GM23338 (cell line): ENCODE results near the gene NOTCH1. TPM values are rescaled to one million over a fixed set of nuclear protein-coding genes. Genes with fewer than 3 reads are reported as not detected.

Experiments used
- ATAC-seq: fragments of 200-7000 bp; cut with Tn5 transposase; 3 replicates; pipeline ENCODE4 v1.9.1; 2020
- DNase-seq: peaks from one replicate; pipeline ENCODE4 v3.0.0-alpha.2; 2015; ENCODE audit warnings: low spot score
- H2AFZ ChIP-seq: fragments of 200-600 bp; sonication (generic); 2 replicates; pipeline ENCODE4 v1.8.0; 2016; ENCODE audit warnings: antibody characterized with exemption, mild to moderate bottlenecking, moderate library complexity
- H3F3A ChIP-seq: fragments of 200-600 bp; sonication (generic); replicated peaks from 2 replicates; pipeline ENCODE4 v1.8.0; 2017; ENCODE audit warnings: antibody characterized with exemption, mixed run types, low read depth
- H3K27ac ChIP-seq: fragments of 200-600 bp; sonication (generic); 2 replicates; pipeline ENCODE4 v1.6.1; 2016; ENCODE audit warnings: low read depth
- H3K27me3 ChIP-seq: fragments of 200-600 bp; sonication (generic); 2 replicates; pipeline ENCODE4 v1.8.0; 2016; ENCODE audit warnings: mild to moderate bottlenecking, mixed run types, moderate library complexity; ENCODE audit not compliant: insufficient read depth
- H3K36me3 ChIP-seq: fragments of 200-600 bp; sonication (generic); 2 replicates; pipeline ENCODE4 v1.8.0; 2016; ENCODE audit warnings: mild to moderate bottlenecking; ENCODE audit not compliant: insufficient read depth
- H3K4me1 ChIP-seq: fragments of 200-600 bp; sonication (generic); 2 replicates; pipeline ENCODE4 v1.8.0; 2016; ENCODE audit warnings: mild to moderate bottlenecking, moderate library complexity; ENCODE audit not compliant: insufficient read depth
- H3K4me2 ChIP-seq: fragments of 200-600 bp; sonication (generic); 2 replicates; pipeline ENCODE4 v1.7.1; 2017; ENCODE audit warnings: mixed run types
- H3K4me3 ChIP-seq: fragments of 200-600 bp; sonication (generic); 2 replicates; pipeline ENCODE4 v1.6.1; 2016; ENCODE audit warnings: mixed run types
- H3K79me2 ChIP-seq: fragments of 200-600 bp; sonication (generic); replicated peaks from 2 replicates; pipeline ENCODE4 v1.8.0; 2017; ENCODE audit warnings: mild to moderate bottlenecking; ENCODE audit not compliant: insufficient read depth
- H3K9me2 ChIP-seq: fragments of 200-600 bp; sonication (generic); 2 replicates; pipeline ENCODE4 v1.8.0; 2017; ENCODE audit not compliant: insufficient read depth
- H4K20me1 ChIP-seq: fragments of 200-600 bp; sonication (generic); replicated peaks from 2 replicates; pipeline ENCODE4 v1.8.0; 2017; ENCODE audit warnings: mild to moderate bottlenecking; ENCODE audit not compliant: insufficient read depth
- H3K27ac Mint-ChIP-seq: 2 replicates; pipeline ENCODE4 v1.8.0; 2020; ENCODE audit warnings: inconsistent platforms, mild to moderate bottlenecking, moderate library complexity, mixed read lengths
- H3K27me3 Mint-ChIP-seq: 3 replicates; pipeline ENCODE4 v1.8.0; 2022; ENCODE audit warnings: low read depth, mild to moderate bottlenecking, moderate library complexity, mixed read lengths, inconsistent platforms; ENCODE audit not compliant: insufficient read depth, poor library complexity
- H3K36me3 Mint-ChIP-seq: 3 replicates; pipeline ENCODE4 v1.8.0; 2021; ENCODE audit warnings: low read depth, mild to moderate bottlenecking, inconsistent platforms, moderate library complexity, mixed read lengths
- H3K4me1 Mint-ChIP-seq: 3 replicates; pipeline ENCODE4 v1.8.0; 2020; ENCODE audit warnings: mild to moderate bottlenecking, inconsistent platforms, mixed read lengths
- H3K4me3 Mint-ChIP-seq: 3 replicates; pipeline ENCODE4 v1.8.0; 2021; ENCODE audit warnings: moderate library complexity, mild to moderate bottlenecking, inconsistent platforms, mixed read lengths
- H3K9me3 Mint-ChIP-seq: 3 replicates; pipeline ENCODE4 v1.8.0; 2020; ENCODE audit warnings: moderate library complexity, mild to moderate bottlenecking, inconsistent platforms, mixed read lengths
- CREB1 ChIP-seq: fragments of 250-450 bp; sonication (Bioruptor Pico); IDR thresholded peaks from 2 replicates; pipeline ENCODE4 v1.5.0; 2020; ENCODE audit warnings: low read depth, mild to moderate bottlenecking, moderate library complexity
- EZH2 ChIP-seq: fragments of 200-600 bp; sonication (generic); IDR thresholded peaks from one replicate; pipeline ENCODE4 v1.8.0; 2017; ENCODE audit warnings: antibody characterized with exemption, mild to moderate bottlenecking, low read depth; ENCODE audit not compliant: unreplicated experiment
- EZH2phosphoT487 ChIP-seq: fragments of 200-600 bp; sonication (generic); IDR thresholded peaks from one replicate; pipeline ENCODE4 v1.8.1; 2018; ENCODE audit warnings: antibody characterized with exemption; ENCODE audit not compliant: unreplicated experiment
- JUNB ChIP-seq: IDR thresholded peaks from one replicate; pipeline ENCODE4 v1.6.1; 2016; ENCODE audit warnings: antibody characterized with exemption; ENCODE audit not compliant: unreplicated experiment
- NANOG ChIP-seq: IDR thresholded peaks from 2 replicates; pipeline ENCODE4 v1.6.1; 2016; ENCODE audit warnings: antibody characterized with exemption, borderline replicate concordance
- POLR2AphosphoS5 ChIP-seq: IDR thresholded peaks from 2 replicates; pipeline ENCODE4 v1.6.1; 2016; ENCODE audit warnings: antibody characterized with exemption, low read depth
- STAT1 ChIP-seq: IDR thresholded peaks from one replicate; pipeline ENCODE4 v1.6.1; 2016; ENCODE audit warnings: antibody characterized with exemption; ENCODE audit not compliant: unreplicated experiment
- ZNF114 ChIP-seq: fragments of 250-450 bp; sonication (Bioruptor Pico); IDR thresholded peaks from 2 replicates; pipeline ENCODE4 v1.5.0; 2020; ENCODE audit warnings: mild to moderate bottlenecking, moderate library complexity
- ZNF331 ChIP-seq: fragments of 250-450 bp; sonication (Bioruptor Pico); IDR thresholded peaks from 2 replicates; pipeline ENCODE4 v1.5.0; 2020; ENCODE audit warnings: low read depth, mild to moderate bottlenecking, moderate library complexity
- polyA plus RNA-seq: library from polyadenylated mRNA; unstranded; fragments of >200 nt; fragmentation: Nextera tagmentation; extraction: Ambion mirVana; gene quantifications from 2 replicates; pipeline ENCODE4 v1.2.1, GENCODE V29; 2016
- total RNA-seq: library from RNA; depleted of rRNA; stranded (reverse); fragments of >200 nt; shearing (Covaris generic); gene quantifications from 2 replicates; pipeline ENCODE4 v1.2.3, GENCODE V29; 2014
- TF ChIP-seq, protein P1 (sequence below), 2 experiments: fragments of 200-600 bp in 1 of 2; sonication (generic) in 1 of 2; conservative IDR thresholded peaks; 2 replicates each; pipeline versions ENCODE4 v1.5.1 to v1.6.1; 2016 to 2017; ENCODE audit warnings: antibody characterized with exemption in 2 of 2, low read depth in 2 of 2, mild to moderate bottlenecking in 2 of 2, moderate library complexity in 1 of 2
- TF ChIP-seq, protein P2 (sequence below): fragments of 250-450 bp; sonication (Bioruptor Pico); IDR thresholded peaks from 2 replicates; pipeline ENCODE4 v1.5.0; 2020; ENCODE audit warnings: mild to moderate bottlenecking, moderate library complexity
- TF ChIP-seq, protein P3 (sequence below): IDR thresholded peaks from one replicate; pipeline ENCODE4 v1.6.1; 2018; ENCODE audit warnings: antibody characterized with exemption; ENCODE audit not compliant: unreplicated experiment
- TF ChIP-seq, protein P4 (sequence below): IDR thresholded peaks from 2 replicates; pipeline ENCODE4 v1.6.1; 2016; ENCODE audit warnings: antibody characterized with exemption

The NOTCH1 gene
- total and polyA plus RNA-seq, 2 experiments from 2014 or later: 9.9 to 97.2 TPM

DNA sequence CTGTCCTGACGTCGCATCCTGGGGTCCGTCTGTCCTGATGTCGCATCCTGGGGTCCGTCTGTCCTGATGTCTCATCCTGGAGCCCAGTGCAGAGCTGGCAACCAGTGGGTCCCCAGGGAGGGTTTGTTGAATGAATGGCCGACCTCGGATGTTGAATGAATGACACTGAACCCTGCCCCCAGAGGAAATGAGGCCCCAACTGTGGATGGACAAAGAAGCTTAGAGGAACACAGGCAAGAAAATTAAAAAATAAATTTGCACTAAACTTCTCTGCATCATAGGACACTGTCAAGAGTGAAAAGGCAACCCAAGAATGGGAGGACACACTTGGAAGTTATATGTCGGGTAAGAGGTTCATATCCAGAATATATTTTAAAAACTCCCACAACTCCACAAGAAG lies 47.7 kb upstream of the NOTCH1 start:
- no peak overlapping the region for H3K27ac ChIP-seq
- TF ChIP-seq EZH2phosphoT487: no peak
- no peak for TF ChIP-seq NANOG
- TF ChIP-seq JUNB: no peak
- TF ChIP-seq POLR2AphosphoS5: no peak
- no peak for TF ChIP-seq EZH2
- no peak for TF ChIP-seq ZNF331
- TF ChIP-seq, protein P1, sequence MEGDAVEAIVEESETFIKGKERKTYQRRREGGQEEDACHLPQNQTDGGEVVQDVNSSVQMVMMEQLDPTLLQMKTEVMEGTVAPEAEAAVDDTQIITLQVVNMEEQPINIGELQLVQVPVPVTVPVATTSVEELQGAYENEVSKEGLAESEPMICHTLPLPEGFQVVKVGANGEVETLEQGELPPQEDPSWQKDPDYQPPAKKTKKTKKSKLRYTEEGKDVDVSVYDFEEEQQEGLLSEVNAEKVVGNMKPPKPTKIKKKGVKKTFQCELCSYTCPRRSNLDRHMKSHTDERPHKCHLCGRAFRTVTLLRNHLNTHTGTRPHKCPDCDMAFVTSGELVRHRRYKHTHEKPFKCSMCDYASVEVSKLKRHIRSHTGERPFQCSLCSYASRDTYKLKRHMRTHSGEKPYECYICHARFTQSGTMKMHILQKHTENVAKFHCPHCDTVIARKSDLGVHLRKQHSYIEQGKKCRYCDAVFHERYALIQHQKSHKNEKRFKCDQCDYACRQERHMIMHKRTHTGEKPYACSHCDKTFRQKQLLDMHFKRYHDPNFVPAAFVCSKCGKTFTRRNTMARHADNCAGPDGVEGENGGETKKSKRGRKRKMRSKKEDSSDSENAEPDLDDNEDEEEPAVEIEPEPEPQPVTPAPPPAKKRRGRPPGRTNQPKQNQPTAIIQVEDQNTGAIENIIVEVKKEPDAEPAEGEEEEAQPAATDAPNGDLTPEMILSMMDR (conservative IDR thresholded peaks at IDR 0.05; ENCODE audit: low read depth in 2 of 2): no peak
- TF ChIP-seq ZNF114 (CRISPR knock-in tag): no peak
- TF ChIP-seq, protein P2, sequence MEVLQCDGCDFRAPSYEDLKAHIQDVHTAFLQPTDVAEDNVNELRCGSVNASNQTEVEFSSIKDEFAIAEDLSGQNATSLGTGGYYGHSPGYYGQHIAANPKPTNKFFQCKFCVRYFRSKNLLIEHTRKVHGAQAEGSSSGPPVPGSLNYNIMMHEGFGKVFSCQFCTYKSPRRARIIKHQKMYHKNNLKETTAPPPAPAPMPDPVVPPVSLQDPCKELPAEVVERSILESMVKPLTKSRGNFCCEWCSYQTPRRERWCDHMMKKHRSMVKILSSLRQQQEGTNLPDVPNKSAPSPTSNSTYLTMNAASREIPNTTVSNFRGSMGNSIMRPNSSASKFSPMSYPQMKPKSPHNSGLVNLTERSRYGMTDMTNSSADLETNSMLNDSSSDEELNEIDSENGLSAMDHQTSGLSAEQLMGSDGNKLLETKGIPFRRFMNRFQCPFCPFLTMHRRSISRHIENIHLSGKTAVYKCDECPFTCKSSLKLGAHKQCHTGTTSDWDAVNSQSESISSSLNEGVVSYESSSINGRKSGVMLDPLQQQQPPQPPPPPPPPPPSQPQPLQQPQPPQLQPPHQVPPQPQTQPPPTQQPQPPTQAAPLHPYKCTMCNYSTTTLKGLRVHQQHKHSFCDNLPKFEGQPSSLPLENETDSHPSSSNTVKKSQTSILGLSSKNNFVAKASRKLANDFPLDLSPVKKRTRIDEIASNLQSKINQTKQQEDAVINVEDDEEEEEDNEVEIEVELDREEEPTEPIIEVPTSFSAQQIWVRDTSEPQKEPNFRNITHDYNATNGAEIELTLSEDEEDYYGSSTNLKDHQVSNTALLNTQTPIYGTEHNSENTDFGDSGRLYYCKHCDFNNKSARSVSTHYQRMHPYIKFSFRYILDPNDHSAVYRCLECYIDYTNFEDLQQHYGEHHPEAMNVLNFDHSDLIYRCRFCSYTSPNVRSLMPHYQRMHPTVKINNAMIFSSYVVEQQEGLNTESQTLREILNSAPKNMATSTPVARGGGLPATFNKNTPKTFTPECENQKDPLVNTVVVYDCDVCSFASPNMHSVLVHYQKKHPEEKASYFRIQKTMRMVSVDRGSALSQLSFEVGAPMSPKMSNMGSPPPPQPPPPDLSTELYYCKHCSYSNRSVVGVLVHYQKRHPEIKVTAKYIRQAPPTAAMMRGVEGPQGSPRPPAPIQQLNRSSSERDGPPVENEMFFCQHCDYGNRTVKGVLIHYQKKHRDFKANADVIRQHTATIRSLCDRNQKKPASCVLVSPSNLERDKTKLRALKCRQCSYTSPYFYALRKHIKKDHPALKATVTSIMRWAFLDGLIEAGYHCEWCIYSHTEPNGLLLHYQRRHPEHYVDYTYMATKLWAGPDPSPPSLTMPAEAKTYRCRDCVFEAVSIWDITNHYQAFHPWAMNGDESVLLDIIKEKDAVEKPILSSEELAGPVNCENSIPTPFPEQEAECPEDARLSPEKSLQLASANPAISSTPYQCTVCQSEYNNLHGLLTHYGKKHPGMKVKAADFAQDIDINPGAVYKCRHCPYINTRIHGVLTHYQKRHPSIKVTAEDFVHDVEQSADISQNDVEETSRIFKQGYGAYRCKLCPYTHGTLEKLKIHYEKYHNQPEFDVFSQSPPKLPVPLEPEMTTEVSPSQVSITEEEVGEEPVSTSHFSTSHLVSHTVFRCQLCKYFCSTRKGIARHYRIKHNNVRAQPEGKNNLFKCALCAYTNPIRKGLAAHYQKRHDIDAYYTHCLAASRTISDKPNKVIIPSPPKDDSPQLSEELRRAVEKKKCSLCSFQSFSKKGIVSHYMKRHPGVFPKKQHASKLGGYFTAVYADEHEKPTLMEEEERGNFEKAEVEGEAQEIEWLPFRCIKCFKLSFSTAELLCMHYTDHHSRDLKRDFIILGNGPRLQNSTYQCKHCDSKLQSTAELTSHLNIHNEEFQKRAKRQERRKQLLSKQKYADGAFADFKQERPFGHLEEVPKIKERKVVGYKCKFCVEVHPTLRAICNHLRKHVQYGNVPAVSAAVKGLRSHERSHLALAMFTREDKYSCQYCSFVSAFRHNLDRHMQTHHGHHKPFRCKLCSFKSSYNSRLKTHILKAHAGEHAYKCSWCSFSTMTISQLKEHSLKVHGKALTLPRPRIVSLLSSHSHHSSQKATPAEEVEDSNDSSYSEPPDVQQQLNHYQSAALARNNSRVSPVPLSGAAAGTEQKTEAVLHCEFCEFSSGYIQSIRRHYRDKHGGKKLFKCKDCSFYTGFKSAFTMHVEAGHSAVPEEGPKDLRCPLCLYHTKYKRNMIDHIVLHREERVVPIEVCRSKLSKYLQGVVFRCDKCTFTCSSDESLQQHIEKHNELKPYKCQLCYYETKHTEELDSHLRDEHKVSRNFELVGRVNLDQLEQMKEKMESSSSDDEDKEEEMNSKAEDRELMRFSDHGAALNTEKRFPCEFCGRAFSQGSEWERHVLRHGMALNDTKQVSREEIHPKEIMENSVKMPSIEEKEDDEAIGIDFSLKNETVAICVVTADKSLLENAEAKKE (CRISPR knock-in tag): no peak
- no peak for TF ChIP-seq CREB1 (CRISPR knock-in tag)
- TF ChIP-seq STAT1: no peak
- TF ChIP-seq, protein P3, sequence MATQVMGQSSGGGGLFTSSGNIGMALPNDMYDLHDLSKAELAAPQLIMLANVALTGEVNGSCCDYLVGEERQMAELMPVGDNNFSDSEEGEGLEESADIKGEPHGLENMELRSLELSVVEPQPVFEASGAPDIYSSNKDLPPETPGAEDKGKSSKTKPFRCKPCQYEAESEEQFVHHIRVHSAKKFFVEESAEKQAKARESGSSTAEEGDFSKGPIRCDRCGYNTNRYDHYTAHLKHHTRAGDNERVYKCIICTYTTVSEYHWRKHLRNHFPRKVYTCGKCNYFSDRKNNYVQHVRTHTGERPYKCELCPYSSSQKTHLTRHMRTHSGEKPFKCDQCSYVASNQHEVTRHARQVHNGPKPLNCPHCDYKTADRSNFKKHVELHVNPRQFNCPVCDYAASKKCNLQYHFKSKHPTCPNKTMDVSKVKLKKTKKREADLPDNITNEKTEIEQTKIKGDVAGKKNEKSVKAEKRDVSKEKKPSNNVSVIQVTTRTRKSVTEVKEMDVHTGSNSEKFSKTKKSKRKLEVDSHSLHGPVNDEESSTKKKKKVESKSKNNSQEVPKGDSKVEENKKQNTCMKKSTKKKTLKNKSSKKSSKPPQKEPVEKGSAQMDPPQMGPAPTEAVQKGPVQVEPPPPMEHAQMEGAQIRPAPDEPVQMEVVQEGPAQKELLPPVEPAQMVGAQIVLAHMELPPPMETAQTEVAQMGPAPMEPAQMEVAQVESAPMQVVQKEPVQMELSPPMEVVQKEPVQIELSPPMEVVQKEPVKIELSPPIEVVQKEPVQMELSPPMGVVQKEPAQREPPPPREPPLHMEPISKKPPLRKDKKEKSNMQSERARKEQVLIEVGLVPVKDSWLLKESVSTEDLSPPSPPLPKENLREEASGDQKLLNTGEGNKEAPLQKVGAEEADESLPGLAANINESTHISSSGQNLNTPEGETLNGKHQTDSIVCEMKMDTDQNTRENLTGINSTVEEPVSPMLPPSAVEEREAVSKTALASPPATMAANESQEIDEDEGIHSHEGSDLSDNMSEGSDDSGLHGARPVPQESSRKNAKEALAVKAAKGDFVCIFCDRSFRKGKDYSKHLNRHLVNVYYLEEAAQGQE: no peak
- TF ChIP-seq, protein P4, sequence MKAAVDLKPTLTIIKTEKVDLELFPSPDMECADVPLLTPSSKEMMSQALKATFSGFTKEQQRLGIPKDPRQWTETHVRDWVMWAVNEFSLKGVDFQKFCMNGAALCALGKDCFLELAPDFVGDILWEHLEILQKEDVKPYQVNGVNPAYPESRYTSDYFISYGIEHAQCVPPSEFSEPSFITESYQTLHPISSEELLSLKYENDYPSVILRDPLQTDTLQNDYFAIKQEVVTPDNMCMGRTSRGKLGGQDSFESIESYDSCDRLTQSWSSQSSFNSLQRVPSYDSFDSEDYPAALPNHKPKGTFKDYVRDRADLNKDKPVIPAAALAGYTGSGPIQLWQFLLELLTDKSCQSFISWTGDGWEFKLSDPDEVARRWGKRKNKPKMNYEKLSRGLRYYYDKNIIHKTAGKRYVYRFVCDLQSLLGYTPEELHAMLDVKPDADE: no peak
- no peaks in the 10 kb centered on the region for H3K79me2 ChIP-seq
- no peak overlapping the region for H3K27ac Mint-ChIP-seq
- ATAC-seq (no peak), DNase-seq (no peak)
- H3K4me1 ChIP-seq: peaks cover 4% of the 10 kb centered on the region
- H3F3A ChIP-seq: 0 out of 2 replicates have a peak, but pooled peaks cover 6% of the 10 kb centered on the region
- no peaks in the 10 kb centered on the region for H4K20me1 ChIP-seq
- H3K4me3 ChIP-seq: no peak overlapping the region
- H3K36me3 Mint-ChIP-seq: no peaks in the 10 kb centered on the region
- 0 out of 3 replicates have a peak, but pooled peaks cover 8% of the 10 kb centered on the region for H3K9me3 Mint-ChIP-seq
- no peak overlapping the region for H2AFZ ChIP-seq
- no peak overlapping the region for H3K4me2 ChIP-seq
- no peaks in the 10 kb centered on the region for H3K27me3 ChIP-seq
- no peaks in the 10 kb centered on the region for H3K9me2 ChIP-seq
- H3K4me1 Mint-ChIP-seq: peaks cover 16% of the 10 kb centered on the region
- H3K36me3 ChIP-seq: no peaks in the 10 kb centered on the region
- H3K27me3 Mint-ChIP-seq: peaks cover 12% of the 10 kb centered on the region
- H3K4me3 Mint-ChIP-seq: no peak overlapping the region
